ENCODE data around the gene POGLUT2.

- no peak for TF ChIP-seq CTCF (conservative IDR thresholded peaks at IDR 0.05 in 1 of 2, IDR thresholded peaks at IDR 0.05 in 1 of 2; ENCODE audit: extremely low read depth in 1 of 2, insufficient read depth in 1 of 2, low read depth in 1 of 2, low read length in 2 of 2)
- no peak for TF ChIP-seq EZH2 (IDR thresholded peaks at IDR 0.05; ENCODE audit: borderline replicate concordance, low read length)
These were observed 56.3 kb downstream of the POGLUT2 start for GRCh38 chr13:102742506-102742905.
